Calu3 (cell line): ENCODE measurements around the gene TMBIM1. TPM values are rescaled to one million over a fixed set of nuclear protein-coding genes. Genes with fewer than 3 reads are reported as not detected.

Experiments
- BruUV-seq: library from RNA; stranded (reverse); fragments of 400-500 nt; replicated peaks from 2 replicates; lab custom pipeline; 2021; lab: Mats Ljungman, UMichigan
- CTCF ChIA-PET: fragments of 300-600 bp; sonication (Branson Sonifier 250); formaldehyde crosslinking; loops from one replicate; lab custom pipeline; 2022; ENCODE audit warnings: antibody characterized with exemption; lab: Charles Lee
- DNase-seq: peaks from one replicate; pipeline ENCODE4 v3.0.0; 2022
- H3K27ac Mint-ChIP-seq: one replicate; pipeline ENCODE4 v1.8.0; 2022; ENCODE audit warnings: mixed read lengths; ENCODE audit not compliant: unreplicated experiment
- H3K27me3 Mint-ChIP-seq: one replicate; pipeline ENCODE4 v1.8.0; 2022; ENCODE audit warnings: mixed read lengths; ENCODE audit not compliant: unreplicated experiment
- H3K36me3 Mint-ChIP-seq: one replicate; pipeline ENCODE4 v1.8.0; 2022; ENCODE audit warnings: mild to moderate bottlenecking, moderate library complexity, mixed read lengths; ENCODE audit not compliant: insufficient read depth, unreplicated experiment
- H3K4me1 Mint-ChIP-seq: one replicate; pipeline ENCODE4 v1.8.0; 2022; ENCODE audit warnings: mild to moderate bottlenecking, low read depth, mixed read lengths; ENCODE audit not compliant: unreplicated experiment
- H3K4me3 Mint-ChIP-seq: one replicate; pipeline ENCODE4 v1.8.0; 2022; ENCODE audit warnings: mild to moderate bottlenecking, low read depth, moderate library complexity, mixed read lengths; ENCODE audit not compliant: unreplicated experiment
- H3K9me3 Mint-ChIP-seq: one replicate; pipeline ENCODE4 v1.8.0; 2022; ENCODE audit warnings: low read depth, mixed read lengths; ENCODE audit not compliant: unreplicated experiment
- CTCF ChIP-seq: fragments of 200-600 bp; IDR thresholded peaks from one replicate; pipeline ENCODE4 v1.8.0; 2022; ENCODE audit warnings: antibody characterized with exemption; ENCODE audit not compliant: unreplicated experiment
- intact Hi-C: fragments of 100-400 bp; cut with micrococcal nuclease; formaldehyde crosslinking; loops from one replicate; pipeline ENCODE4 v1.10.0; 2022; ENCODE audit not compliant: unreplicated experiment
- total RNA-seq: library from RNA; stranded (reverse); gene quantifications from 2 replicates; pipeline ENCODE4 v1.2.3, GENCODE V29; 2022

The TMBIM1 gene
- total RNA-seq, 1 experiment from 2014 or later: 229 TPM

DNA sequence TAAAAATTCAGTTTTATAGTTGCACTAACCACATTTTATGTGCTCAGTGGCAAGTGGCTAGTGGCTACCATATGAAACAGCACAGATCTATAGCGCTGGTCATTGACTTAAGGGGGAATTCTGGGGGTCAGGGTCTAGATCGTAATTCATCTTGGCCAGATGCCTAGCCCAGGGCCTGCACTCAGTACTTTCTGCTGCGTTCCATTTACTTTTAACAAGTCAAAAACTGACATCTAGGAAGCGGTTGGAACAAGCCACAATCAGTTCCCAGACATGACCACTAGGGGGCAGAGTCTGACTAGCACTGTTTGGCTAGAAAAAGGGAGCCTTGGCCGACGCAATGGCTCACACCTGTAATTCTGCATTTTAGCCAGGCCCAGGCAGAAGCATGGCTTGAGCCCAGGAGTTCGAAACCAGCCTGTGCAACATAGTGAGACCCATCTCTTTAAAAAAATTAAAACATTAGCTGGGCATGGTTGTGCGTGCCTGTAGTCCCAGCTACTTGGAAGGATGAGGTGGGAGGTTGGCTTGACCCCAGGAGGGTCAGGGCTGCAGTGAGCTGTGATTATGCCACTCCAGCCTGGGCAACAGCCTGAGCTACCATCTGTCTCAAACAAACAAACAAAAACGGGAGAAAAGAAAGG lies 9.0 kb upstream of the TMBIM1 start:
- Mint-ChIP-seq H3K27me3 (no peaks in the 10 kb centered on the region), H3K4me3 (no peak overlapping the region), H3K9me3 (no peaks in the 10 kb centered on the region), H3K27ac (no peak overlapping the region), H3K4me1 (peaks cover 42% of the 10 kb centered on the region), H3K36me3 (peaks cover 14% of the 10 kb centered on the region)
- peak; percentile 91 for DNase-seq
- intact Hi-C loops: loop anchor here (1.0 to 2.0 kb wide), 2 partner anchors 55 to 96 kb away; partner anchors contain the start of gene CATIP
- CTCF ChIA-PET: interaction anchor here (0.8 to 1.2 kb wide), 2 partner anchors 54 to 95 kb away, joined by 4 read pairs; no protein-coding TSS in a partner anchor
- TF ChIP-seq CTCF: peak; percentile 98
- no TSS peak for BruUV-seq

DNA sequence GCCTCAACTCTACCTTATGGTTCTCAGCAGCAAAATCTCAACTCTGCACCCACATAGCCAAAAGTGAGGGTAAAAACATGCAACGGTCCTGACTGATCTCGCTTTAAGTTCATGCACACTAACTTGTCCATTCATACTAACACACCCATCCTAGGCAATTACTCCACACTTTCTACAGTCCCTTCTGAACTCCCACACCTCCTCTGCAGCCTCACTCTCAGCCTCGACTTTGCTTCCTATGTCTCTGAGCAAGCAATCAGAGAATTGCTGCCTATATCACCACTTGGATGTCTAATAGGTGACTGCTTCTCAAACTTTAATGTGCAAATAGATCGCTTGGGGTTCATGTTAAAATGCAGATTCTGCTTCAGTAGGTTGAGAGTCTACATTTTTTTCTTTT lies 7.8 kb upstream of the TMBIM1 start:
- Mint-ChIP-seq H3K4me3 (no peak overlapping the region), H3K36me3 (peaks cover 17% of the 10 kb centered on the region), H3K27me3 (no peaks in the 10 kb centered on the region), H3K27ac (peak overlapping the region; percentile 55), H3K9me3 (no peaks in the 10 kb centered on the region), H3K4me1 (peaks cover 46% of the 10 kb centered on the region)
- DNase-seq: no peak
- no TSS peak for BruUV-seq
- TF ChIP-seq CTCF: no peak
- CTCF ChIA-PET: no interaction called here
- intact Hi-C loops: loop anchor here (2.0 kb wide), 1 partner anchor 97 kb away; no protein-coding TSS in a partner anchor

- H3K9me3 Mint-ChIP-seq: no peaks in the 10 kb centered on the region
- H3K4me3 Mint-ChIP-seq: no peak overlapping the region
- BruUV-seq: no TSS peak
- TF ChIP-seq CTCF: no peak
- peak overlapping the region; percentile 55 for H3K27ac Mint-ChIP-seq
- peaks cover 33% of the 10 kb centered on the region for H3K36me3 Mint-ChIP-seq
- CTCF ChIA-PET: interaction anchor here (0.6 to 1.6 kb wide), 7 partner anchors 11 to 823 kb away, joined by 3 to 4 read pairs (median 3); no protein-coding TSS in a partner anchor
- no peaks in the 10 kb centered on the region for H3K27me3 Mint-ChIP-seq
- DNase-seq: no peak
- intact Hi-C loops: no loop called here
- H3K4me1 Mint-ChIP-seq: peaks cover 63% of the 10 kb centered on the region
These were observed 6.1 kb upstream of the TMBIM1 start for GRCh38 chr2:218298314-218298875.

- peaks cover 64% of the 10 kb centered on the region for H3K4me1 Mint-ChIP-seq
- TF ChIP-seq CTCF: no peak
- H3K9me3 Mint-ChIP-seq: no peaks in the 10 kb centered on the region
- H3K27me3 Mint-ChIP-seq: no peaks in the 10 kb centered on the region
- CTCF ChIA-PET: interaction anchor here (1.5 to 1.7 kb wide), 3 partner anchors 13 to 99 kb away, joined by 4 to 11 read pairs (median 4); no protein-coding TSS in a partner anchor
- no TSS peak for BruUV-seq
- H3K36me3 Mint-ChIP-seq: peaks cover 40% of the 10 kb centered on the region
- intact Hi-C loops: no loop called here
- DNase-seq: no peak
- H3K27ac Mint-ChIP-seq: peak overlapping the region; percentile 55
- no peak overlapping the region for H3K4me3 Mint-ChIP-seq
These were observed 4.5 kb upstream of the TMBIM1 start for GRCh38 chr2:218296847-218297246.
